ENCODE data around the gene MAFB. TPM values are rescaled to one million over a fixed set of nuclear protein-coding genes. Genes with fewer than 3 reads are reported as not detected.

MAFB gene
- total and polyA plus RNA-seq, 4 donors, result 7.7 to 161 (median 41.3) TPM

DNA sequence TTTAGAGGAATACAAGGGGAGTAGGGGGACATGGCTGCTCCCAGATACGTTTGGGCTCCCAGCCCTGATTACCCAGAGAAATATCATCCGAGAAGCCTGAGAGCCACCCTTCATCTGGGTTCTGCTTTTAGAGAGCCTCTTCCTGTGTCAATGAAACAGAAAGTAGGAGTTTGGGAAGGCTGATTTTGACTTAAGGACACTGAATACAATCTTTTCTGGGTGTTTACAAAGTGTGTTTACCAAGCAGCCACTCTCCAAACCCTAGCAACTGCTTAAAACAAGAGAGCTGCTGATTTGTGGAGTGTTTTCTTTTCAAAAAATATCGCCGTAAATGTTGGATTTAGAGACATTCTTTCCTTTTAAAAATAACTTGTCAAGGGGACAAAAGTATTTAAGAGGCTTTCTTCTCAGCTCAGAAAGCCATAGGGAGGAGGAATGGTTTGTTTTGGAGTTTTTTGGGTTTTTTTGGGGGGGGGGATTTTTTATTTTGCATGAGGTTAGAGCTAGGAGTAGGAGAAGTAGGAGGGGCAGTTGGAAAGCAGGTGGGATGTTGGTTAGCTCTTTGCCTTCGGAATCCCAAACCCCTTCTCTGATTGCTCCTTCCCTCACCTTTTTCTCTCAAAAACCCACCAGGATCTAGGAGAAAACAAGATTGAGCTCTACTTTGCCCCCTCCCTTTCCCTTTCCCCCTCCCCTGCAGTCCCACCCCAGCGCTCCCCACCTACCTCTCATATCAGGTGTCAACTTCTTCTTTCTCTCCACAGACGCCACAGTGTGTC is 12.4 kb downstream of the MAFB start:
- DNase-seq, result peak in 2 of 3 donors; percentile 73 to 77
- Histone ChIP-seq H3K27ac (ENCODE audit: low read depth in 1 of 2, low read length in 1 of 2) (peak overlapping the region in 1 of 2 donors; percentile 20), H3K9ac (ENCODE audit: insufficient read depth in 1 of 2, low read length in 2 of 2) (peak overlapping the region in 1 of 2 donors; percentile 23), H3K4me3 (no peak overlapping the region), H3K27me3 (ENCODE audit: control insufficient read depth in 3 of 3, insufficient read depth in 3 of 3, low read length in 2 of 3) (peaks cover 0 to 13% (median 0%) of the 10 kb centered on the region in 3 donors), H3K4me1 (ENCODE audit: control insufficient read depth in 5 of 5, insufficient read depth in 5 of 5, low read length in 5 of 5) (peaks cover 0 to 26% (median 6%) of the 10 kb centered on the region in 5 donors), H3K9me3 (ENCODE audit: control insufficient read depth in 4 of 4, insufficient read depth in 3 of 4, low read length in 3 of 4) (no peaks in the 10 kb centered on the region), H3K36me3 (ENCODE audit: control insufficient read depth in 4 of 4, insufficient read depth in 4 of 4, low read length in 4 of 4) (no peaks in the 10 kb centered on the region)
- WGBS, 2 donors, result 41 to 42% methylated on average over 7 of the region's 7 CpGs
- TF ChIP-seq, protein P1, sequence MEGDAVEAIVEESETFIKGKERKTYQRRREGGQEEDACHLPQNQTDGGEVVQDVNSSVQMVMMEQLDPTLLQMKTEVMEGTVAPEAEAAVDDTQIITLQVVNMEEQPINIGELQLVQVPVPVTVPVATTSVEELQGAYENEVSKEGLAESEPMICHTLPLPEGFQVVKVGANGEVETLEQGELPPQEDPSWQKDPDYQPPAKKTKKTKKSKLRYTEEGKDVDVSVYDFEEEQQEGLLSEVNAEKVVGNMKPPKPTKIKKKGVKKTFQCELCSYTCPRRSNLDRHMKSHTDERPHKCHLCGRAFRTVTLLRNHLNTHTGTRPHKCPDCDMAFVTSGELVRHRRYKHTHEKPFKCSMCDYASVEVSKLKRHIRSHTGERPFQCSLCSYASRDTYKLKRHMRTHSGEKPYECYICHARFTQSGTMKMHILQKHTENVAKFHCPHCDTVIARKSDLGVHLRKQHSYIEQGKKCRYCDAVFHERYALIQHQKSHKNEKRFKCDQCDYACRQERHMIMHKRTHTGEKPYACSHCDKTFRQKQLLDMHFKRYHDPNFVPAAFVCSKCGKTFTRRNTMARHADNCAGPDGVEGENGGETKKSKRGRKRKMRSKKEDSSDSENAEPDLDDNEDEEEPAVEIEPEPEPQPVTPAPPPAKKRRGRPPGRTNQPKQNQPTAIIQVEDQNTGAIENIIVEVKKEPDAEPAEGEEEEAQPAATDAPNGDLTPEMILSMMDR (IDR thresholded peaks at IDR 0.05; ENCODE audit: control extremely low read depth, extremely low read depth), result no peak
- no peak for ATAC-seq (ENCODE audit: insufficient read depth, low FRiP score)

DNA sequence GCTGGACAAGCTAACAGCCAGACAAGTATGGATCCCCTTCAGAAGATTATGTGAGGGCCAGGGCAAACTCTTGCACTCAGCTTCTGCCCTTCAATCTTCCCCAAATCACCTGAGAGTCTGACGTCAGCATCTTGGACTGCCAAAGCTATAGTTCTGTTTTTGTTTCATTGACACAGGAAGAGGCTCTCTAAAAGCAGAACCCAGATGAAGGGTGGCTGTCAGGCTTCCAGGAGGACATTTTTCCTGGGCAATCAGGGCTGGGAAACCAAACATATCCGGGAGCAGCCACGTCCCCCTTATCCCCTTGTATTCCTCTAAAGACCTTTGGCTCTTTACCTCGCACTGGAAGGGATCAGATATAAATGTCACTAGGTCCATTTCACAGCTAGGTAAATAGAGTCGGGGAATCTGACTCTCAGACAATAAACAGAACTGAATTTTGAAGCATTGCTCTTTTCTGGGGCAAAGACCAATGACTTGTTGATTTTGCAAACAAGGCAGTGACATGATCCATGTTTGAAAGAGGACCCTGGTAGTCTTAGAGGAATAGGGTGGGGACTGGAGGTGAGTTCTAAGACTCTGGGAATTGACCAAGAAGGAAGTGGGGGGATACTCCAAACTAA is 13.3 kb downstream of the MAFB start:
- ATAC-seq (ENCODE audit: insufficient read depth, low FRiP score) (no peak), DNase-seq (no peak)
- peaks cover 0 to 7% (median 0%) of the 10 kb centered on the region in 3 donors for H3K27me3 ChIP-seq (ENCODE audit: control insufficient read depth in 3 of 3, insufficient read depth in 3 of 3, low read length in 2 of 3)
- no peaks in the 10 kb centered on the region for H3K36me3 ChIP-seq (ENCODE audit: control insufficient read depth in 4 of 4, insufficient read depth in 4 of 4, low read length in 4 of 4)
- H3K4me1 ChIP-seq (ENCODE audit: control insufficient read depth in 5 of 5, insufficient read depth in 5 of 5, low read length in 5 of 5), result peaks cover 0 to 26% (median 8%) of the 10 kb centered on the region in 5 donors
- no peaks in the 10 kb centered on the region for H3K9me3 ChIP-seq (ENCODE audit: control insufficient read depth in 4 of 4, insufficient read depth in 3 of 4, low read length in 3 of 4)
- H3K4me3 ChIP-seq, result no peak overlapping the region
- no peak overlapping the region for H3K9ac ChIP-seq (ENCODE audit: insufficient read depth in 1 of 2, low read length in 2 of 2)
- WGBS, 2 donors, result 45 to 49% methylated on average over 5 of the region's 5 CpGs
- H3K27ac ChIP-seq (ENCODE audit: low read depth in 1 of 2, low read length in 1 of 2), result no peak overlapping the region
- TF ChIP-seq, protein P1 (IDR thresholded peaks at IDR 0.05; ENCODE audit: control extremely low read depth, extremely low read depth), result no peak

DNA sequence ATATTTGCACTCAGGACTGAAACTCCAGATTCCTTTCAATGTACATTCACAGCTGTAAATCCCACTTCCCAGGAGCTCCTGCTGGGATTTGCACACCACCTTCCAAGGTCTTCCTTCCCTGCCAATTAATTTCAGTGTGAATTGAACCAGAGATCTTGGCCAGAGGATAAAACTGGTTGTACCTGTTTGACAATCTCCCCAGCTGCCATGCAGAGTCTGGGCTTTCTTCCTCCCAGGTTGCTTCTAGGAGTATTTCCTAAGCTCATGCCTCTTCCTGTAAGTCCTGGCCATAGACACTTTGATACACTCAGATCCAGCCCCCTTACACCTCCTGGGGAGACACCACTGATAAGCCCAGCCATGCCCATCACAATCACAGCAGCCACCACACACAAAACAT is 15.6 kb downstream of the MAFB start:
- no peak overlapping the region for H3K27ac ChIP-seq (ENCODE audit: low read depth in 1 of 2, low read length in 1 of 2)
- H3K9ac ChIP-seq (ENCODE audit: insufficient read depth in 1 of 2, low read length in 2 of 2), result no peak overlapping the region
- H3K4me1 ChIP-seq (ENCODE audit: control insufficient read depth in 5 of 5, insufficient read depth in 5 of 5, low read length in 5 of 5), result peaks cover 0 to 6% (median 0%) of the 10 kb centered on the region in 5 donors
- H3K27me3 ChIP-seq (ENCODE audit: control insufficient read depth in 3 of 3, insufficient read depth in 3 of 3, low read length in 2 of 3), result no peaks in the 10 kb centered on the region
- no peaks in the 10 kb centered on the region for H3K9me3 ChIP-seq (ENCODE audit: control insufficient read depth in 4 of 4, insufficient read depth in 3 of 4, low read length in 3 of 4)
- ATAC-seq (ENCODE audit: insufficient read depth, low FRiP score), result no peak
- TF ChIP-seq, protein P1 (IDR thresholded peaks at IDR 0.05; ENCODE audit: control extremely low read depth, extremely low read depth), result no peak
- peak in 2 of 3 donors; percentile 52 to 78 for DNase-seq
- no peak overlapping the region for H3K4me3 ChIP-seq
- H3K36me3 ChIP-seq (ENCODE audit: control insufficient read depth in 4 of 4, insufficient read depth in 4 of 4, low read length in 4 of 4), result no peaks in the 10 kb centered on the region
